ENCODE results near the gene BCAM.

Gene BCAM

DNA sequence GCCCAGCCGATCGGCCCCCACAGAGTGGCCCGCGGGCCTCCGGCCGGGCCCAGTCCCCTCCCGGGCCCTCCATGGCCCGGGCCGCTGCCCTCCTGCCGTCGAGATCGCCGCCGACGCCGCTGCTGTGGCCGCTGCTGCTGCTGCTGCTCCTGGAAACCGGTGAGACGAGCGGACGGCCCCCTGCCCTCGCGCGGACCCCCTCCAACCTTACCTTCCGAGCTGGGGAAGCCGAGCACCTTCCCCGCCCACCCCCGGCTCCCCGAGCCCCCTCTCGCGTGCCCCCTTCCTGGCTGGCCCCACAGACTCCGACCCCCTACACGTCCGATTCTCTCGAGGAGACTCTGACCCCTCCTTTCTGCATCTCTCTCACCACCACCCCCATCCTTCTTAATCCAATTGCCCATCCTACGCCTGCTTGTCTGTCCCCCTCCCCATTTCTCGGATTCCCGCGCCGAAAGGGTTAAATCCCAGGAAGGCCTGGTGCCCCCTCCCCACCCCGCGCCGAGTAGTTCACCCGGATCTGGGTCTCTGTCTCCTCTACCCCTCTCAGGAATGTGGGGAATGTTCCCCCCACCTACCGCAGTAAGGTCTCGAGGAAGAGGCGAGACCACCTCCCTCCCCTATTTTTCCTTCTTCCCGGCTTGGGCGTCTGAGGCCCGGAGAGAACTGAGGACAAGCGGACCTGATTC is 37.7 kb downstream of the BCAM start:
- TF ChIP-seq POLR2AphosphoS5 (IDR thresholded peaks at IDR 0.05; ENCODE audit: low read depth, low read length) (no peak), SIN3A (IDR thresholded peaks at IDR 0.05; ENCODE audit: borderline replicate concordance, insufficient read depth, low read length) (0 out of 2 replicates have a peak, but pooled peaks have one; percentile 46), TAF1 (IDR thresholded peaks at IDR 0.05; ENCODE audit: borderline replicate concordance, insufficient read depth, low read length) (no peak), FOXP2 (optimal IDR thresholded peaks at IDR 0.05; ENCODE audit: borderline replicate concordance, extremely low read depth, extremely low read length, insufficient read depth) (no peak)
- TF ChIP-seq, protein P1, sequence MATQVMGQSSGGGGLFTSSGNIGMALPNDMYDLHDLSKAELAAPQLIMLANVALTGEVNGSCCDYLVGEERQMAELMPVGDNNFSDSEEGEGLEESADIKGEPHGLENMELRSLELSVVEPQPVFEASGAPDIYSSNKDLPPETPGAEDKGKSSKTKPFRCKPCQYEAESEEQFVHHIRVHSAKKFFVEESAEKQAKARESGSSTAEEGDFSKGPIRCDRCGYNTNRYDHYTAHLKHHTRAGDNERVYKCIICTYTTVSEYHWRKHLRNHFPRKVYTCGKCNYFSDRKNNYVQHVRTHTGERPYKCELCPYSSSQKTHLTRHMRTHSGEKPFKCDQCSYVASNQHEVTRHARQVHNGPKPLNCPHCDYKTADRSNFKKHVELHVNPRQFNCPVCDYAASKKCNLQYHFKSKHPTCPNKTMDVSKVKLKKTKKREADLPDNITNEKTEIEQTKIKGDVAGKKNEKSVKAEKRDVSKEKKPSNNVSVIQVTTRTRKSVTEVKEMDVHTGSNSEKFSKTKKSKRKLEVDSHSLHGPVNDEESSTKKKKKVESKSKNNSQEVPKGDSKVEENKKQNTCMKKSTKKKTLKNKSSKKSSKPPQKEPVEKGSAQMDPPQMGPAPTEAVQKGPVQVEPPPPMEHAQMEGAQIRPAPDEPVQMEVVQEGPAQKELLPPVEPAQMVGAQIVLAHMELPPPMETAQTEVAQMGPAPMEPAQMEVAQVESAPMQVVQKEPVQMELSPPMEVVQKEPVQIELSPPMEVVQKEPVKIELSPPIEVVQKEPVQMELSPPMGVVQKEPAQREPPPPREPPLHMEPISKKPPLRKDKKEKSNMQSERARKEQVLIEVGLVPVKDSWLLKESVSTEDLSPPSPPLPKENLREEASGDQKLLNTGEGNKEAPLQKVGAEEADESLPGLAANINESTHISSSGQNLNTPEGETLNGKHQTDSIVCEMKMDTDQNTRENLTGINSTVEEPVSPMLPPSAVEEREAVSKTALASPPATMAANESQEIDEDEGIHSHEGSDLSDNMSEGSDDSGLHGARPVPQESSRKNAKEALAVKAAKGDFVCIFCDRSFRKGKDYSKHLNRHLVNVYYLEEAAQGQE (IDR thresholded peaks at IDR 0.05; ENCODE audit: insufficient read depth in 1 of 2, low read depth in 2 of 2, low read length in 2 of 2), result no peak

DNA sequence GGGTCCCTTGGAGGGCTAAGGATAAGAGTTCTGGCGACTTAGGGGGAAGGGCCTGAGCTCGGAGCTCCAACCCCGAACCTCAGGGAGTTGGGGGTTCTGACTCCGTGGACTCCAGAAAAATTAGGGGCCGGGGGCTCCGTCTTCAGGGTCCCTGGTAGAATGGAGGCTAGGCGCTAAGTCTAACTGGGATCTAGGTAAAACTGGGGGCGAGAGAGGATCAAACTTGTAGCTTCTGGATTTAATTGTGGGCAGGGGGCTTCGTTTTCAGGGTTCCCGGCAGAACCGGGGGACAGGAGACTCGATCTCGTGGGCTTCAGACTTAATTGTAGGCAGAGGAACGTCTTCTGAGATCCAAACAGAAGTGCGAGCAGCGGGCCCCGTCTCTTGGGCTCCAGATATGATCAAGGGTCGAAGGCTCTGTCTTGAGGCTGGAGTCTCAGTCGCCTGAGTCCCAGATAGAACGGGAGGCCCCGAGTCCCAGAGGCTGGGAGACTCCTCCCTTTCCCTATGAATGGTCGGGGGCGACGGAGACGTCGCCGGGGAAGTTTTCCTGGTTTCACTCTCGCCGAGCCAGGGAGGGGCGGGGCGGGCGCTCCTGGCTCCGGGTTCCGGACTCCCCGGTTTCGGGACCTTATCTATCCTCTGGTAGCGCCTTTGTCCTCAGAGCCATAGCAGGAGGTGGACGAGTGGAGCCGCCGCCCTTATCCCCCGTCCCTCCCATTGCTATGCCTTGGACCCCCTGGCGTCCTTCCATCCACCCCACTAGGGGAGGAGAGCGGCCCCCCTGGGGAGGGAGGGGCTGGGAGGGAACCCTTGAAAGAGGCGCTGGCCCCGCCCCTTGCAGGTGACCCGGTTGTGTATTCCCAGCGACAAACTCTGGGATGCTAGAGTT is 38.5 kb downstream of the BCAM start:
- TF ChIP-seq FOXP2 (optimal IDR thresholded peaks at IDR 0.05; ENCODE audit: borderline replicate concordance, extremely low read depth, extremely low read length, insufficient read depth), result peak; percentile 7
- TF ChIP-seq, protein P1 (IDR thresholded peaks at IDR 0.05; ENCODE audit: insufficient read depth in 1 of 2, low read depth in 2 of 2, low read length in 2 of 2), result no peak

DNA sequence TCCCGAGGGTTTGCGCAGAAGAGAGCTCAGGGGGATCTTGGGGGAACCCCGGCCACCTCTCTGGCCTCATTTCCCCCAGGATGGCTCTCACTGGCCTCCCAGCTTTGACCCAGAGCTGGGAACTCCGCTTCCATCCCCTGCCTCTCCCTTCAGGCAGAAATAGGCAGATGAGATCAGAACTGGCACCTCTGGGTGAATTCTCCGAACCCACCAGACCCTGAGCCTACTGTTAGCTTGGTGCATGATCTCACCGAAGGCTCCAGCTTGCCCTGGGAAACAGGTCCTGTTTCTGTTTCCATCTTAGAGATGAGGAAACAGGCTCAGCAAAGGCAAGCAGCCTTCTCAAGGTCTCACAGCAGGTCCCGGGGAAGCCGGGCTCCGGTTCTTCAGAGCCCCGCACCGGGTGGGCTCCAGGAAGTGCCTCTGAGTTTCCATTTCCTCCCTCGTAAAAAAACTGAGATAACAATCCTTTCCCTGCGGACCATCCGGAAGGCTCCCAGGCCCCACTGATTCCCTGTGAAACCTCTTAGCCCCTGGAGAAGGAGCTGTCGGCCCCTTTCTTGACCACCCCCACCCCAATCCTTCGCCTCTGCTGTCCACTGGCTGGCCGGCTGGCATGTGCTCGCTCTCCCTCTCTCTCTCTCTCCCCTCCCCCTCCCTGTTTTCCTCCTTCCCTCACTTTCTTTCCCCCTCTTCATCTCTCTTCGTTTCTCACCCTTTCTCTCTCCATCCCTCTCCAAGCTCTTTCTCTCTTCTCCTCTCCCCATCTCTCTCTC is 39.3 kb downstream of the BCAM start:
- no peak for TF ChIP-seq FOXP2 (optimal IDR thresholded peaks at IDR 0.05; ENCODE audit: borderline replicate concordance, extremely low read depth, extremely low read length, insufficient read depth)
- no peak for TF ChIP-seq TAF1 (IDR thresholded peaks at IDR 0.05; ENCODE audit: borderline replicate concordance, insufficient read depth, low read length)
- TF ChIP-seq, protein P1 (IDR thresholded peaks at IDR 0.05; ENCODE audit: insufficient read depth in 1 of 2, low read depth in 2 of 2, low read length in 2 of 2), result peak in 1 of 2 experiments; percentile 18; a peak in 1 of 4 replicates
- 0 out of 2 replicates have a peak, but pooled peaks have one; percentile 11 for TF ChIP-seq SIN3A (IDR thresholded peaks at IDR 0.05; ENCODE audit: borderline replicate concordance, insufficient read depth, low read length)
- no peak for TF ChIP-seq POLR2AphosphoS5 (IDR thresholded peaks at IDR 0.05; ENCODE audit: low read depth, low read length)

DNA sequence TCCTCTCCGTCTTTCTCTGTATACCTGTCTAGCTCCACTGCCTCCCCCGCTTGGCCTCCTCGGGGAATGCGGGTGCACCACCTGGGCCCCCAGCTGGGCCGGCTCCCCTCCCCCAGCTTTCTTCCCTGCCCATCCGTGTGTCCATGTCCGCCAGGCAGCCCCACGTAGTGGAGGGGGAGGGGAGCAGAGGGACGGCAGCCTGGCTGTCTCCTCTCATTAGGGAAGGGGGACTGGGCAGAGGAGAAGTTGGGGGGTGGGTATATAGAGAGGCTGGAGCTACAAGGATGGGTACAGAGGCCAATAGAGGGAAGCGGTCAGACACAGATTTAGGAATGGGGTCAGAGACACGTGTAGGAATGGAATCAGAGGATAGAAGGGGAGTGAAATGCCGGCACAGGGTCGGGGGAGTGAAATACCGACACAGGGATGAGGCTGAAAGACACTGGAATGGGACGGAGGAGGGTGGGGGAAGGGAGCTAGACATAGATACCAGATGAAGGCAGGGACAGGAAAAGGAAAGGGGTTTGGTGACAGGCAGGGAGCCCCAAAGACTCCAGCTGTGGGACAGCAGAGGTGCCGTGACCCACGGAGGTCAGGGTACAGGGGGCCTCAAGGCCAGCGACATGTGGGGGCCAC is 40.0 kb downstream of the BCAM start:
- TF ChIP-seq POLR2AphosphoS5 (IDR thresholded peaks at IDR 0.05; ENCODE audit: low read depth, low read length) (no peak; the same call in 1 of the 2 replicates), FOXP2 (optimal IDR thresholded peaks at IDR 0.05; ENCODE audit: borderline replicate concordance, extremely low read depth, extremely low read length, insufficient read depth) (peak; percentile 6)
- TF ChIP-seq, protein P1 (IDR thresholded peaks at IDR 0.05; ENCODE audit: insufficient read depth in 1 of 2, low read depth in 2 of 2, low read length in 2 of 2), result no peak
